Measurements from ENCODE around the gene PSMA8.
"Not testable (repeated sequence)": the region's sequence is repeated elsewhere in the genome, so short reads cannot be mapped to it uniquely, and the experiment has no call there.

The PSMA8 gene

DNA sequence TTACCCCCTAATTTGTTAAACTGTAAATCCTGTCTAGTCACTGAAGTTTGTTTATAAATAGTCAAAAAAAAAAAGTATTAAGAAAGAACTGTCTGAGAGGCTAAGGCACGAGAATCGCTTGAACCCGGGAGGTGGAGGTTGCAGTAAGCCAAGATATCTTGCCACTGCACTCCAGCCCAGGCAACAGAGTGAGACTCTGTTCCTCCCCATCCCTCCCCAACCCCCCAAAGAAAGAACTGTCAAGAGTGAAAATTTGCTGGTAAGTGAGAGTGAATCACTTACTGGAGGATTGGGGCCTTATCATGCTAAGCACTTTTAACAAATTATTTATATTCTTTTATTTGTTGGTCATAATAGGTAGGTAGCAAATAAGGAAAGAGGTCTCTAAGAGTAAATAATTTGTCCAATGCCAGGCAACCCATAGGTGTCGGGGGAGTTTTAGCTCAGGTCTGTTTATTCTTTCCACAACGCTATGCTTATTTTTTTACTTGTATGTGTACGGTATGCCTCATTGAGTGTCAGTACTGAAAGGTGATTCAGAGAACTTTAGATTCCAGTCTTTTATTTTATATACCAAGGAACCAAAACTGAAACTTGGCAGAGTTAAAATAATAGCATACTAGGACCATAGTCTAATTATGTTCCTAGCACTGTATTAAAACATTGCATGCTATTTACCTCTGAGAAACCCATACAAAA is 95.0 kb downstream of the PSMA8 start:
- DNase-seq (ENCODE audit: low read depth in 1 of 2, low spot score in 1 of 2): no peak

DNA sequence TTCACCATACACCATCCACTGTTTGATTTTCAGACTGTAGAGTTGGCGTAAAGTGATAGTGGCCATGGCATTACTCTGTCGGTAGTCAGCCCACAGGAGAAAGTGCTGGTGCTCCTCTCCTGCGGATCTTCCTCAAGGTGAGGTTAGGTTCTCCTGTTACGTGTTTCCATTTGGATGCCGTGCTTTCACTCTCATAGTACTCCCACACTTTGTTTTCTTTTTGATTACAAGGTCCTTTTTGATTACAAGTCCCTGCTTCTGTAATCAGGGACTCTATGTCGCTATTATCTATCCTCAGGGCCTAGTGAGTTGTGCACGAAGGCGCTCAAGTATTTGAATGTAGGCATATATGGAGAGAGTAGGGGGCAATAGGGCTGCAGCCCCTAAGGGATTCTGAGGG is 96.8 kb downstream of the PSMA8 start:
- no peak for DNase-seq (ENCODE audit: low read depth in 1 of 2, low spot score in 1 of 2)

DNA sequence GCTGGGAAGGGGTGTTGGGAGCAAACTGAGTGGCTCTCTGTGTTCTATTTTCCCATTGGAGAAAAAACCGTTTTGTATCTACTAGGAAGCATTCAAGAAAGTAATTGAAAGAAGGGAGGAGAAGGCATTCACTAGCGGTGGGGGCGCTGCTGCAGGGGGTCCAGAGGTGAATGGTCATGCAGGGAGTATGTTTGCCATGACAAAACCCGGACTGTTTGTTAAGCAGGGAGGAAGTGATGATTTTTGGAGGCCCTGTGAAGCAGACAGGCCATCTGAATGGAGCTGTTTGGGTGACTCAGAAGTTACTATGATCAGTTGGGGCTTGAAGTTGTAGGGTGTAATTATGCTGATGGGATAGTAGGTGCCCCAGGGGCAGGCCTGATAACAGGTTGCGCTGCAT is 99.5 kb downstream of the PSMA8 start:
- DNase-seq (ENCODE audit: low read depth in 1 of 2, low spot score in 1 of 2): no peak

DNA sequence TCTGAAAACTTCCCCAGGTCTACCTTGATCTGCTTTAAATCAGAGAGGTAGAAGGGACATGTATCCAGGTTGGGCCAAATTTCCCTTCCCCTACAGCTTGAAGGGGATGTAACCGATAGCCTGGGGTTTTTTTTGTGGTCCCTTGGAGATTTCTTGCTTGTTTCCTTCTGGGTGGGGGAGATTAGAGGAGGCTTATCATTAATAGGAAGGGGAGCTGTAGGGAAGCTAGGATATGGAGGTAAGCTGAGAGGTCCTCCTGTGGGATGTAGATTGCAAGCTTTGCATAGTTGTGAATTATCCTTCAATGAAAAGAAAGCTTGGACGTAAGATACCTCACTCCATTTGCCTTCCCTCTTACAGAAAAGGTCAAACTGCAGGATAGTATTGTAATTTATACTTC is 103.7 kb downstream of the PSMA8 start:
- not testable (repeated sequence) for DNase-seq (ENCODE audit: low read depth in 1 of 2, low spot score in 1 of 2)

DNA sequence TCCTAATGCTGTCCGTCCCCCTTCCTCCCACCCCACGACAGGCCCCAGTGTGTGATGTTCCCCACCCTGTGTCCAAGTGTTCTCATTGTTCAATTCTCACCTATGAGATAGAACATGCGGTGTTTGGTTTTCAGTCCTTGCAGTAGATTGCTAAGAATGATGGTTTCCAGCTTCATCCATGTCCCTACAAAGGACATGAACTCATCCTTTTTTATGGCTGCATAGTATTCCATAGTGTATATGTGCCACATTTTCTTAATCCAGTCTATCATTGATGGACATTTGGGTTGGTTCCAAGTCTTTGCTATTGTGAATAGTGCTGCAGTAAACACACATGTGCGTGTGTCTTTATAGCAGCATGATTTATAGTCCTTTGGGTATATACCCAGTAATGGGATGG is 105.0 kb downstream of the PSMA8 start:
- not testable (repeated sequence) for DNase-seq (ENCODE audit: low read depth in 1 of 2, low spot score in 1 of 2)

DNA sequence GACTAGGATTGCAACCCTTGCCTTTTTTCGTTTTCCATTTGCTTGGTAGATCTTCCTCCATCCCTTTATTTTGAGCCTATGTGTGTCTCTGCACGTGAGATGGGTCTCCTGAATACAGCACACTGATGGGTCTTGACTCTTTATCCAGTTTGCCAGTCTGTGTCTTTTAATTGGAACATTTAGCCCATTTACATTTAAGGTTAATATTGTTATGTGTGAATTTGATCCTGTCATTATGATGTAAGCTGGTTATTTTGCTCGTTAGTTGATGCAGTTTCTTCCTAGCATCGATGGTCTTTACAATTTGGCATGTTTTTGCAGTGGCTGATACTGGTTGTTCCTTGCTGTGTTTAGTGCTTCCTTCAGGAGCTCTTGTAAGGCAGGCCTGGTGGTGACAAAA is 108.7 kb downstream of the PSMA8 start:
- DNase-seq (ENCODE audit: low read depth in 1 of 2, low spot score in 1 of 2): not testable (repeated sequence)

All from stimulated activated CD4-positive, alpha-beta T cell treated with anti-CD3 and anti-CD28 coated beads, Interleukin-15, amount 100 ng/mL, for 1 hour (primary cell).